IPS-NIHi7 (cell line): ENCODE results near the gene LINC00237.
A peak's percentile ranks its signal among the peaks of the same experiment; 100 is the strongest.

ENCODE experiments used
- DNase-seq: peaks from one replicate; pipeline ENCODE4 v3.0.0; 2012; ENCODE audit warnings: mixed read lengths; ENCODE audit errors: extremely low spot score

The LINC00237 gene

GRCh38 chr20:21125072-21125848, 19.1 kb upstream of the LINC00237 start:
- no peak for DNase-seq

DNA sequence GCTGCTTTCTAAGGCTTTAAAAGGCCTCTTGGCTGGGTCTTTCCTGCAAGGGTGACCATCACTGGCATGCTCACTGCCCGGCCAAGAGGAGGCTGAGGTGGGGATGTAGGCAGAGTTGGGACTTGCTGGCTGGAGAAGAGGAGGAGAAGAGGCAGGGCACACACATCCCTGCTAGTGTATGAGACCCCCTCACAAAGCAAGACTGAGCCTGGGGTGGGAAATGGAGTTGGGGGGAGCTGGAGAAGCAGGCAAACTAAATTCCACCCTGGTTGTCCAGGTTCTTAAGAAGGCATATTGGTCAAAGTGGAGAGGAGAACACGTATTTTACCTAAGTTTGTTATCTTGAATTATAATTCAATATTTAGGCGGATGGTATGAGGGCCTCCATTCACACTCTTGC, 18.0 kb upstream of the LINC00237 start:
- no peak for DNase-seq

- DNase-seq, result no peak
Observed at GRCh38 chr20:21118782-21119181, 12.6 kb upstream of the LINC00237 start.

- no peak for DNase-seq
Observed at GRCh38 chr20:21118138-21118537, 12.0 kb upstream of the LINC00237 start.

- no peak for DNase-seq
Observed at GRCh38 chr20:21117521-21117920, 11.4 kb upstream of the LINC00237 start.

DNA sequence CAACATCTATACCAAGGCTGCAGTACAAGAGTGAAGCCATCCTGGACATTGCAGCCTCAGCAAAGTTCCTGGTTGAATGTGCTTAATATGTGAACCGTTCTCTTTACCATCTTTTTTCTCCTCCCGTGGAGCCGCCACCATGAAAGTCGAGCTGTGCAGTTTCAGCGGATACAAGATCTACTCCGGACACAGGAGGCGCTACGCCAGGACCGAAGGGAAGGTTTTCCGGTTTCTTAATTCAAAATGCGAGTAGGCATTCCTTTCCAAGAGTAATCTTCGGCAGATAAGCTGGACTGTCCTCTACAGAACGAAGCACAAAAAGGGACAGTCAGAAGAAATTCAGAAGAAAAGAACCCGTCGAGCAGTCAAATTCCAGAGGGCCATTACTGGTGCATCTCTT, 8.4 kb upstream of the LINC00237 start:
- no peak for DNase-seq

DNA sequence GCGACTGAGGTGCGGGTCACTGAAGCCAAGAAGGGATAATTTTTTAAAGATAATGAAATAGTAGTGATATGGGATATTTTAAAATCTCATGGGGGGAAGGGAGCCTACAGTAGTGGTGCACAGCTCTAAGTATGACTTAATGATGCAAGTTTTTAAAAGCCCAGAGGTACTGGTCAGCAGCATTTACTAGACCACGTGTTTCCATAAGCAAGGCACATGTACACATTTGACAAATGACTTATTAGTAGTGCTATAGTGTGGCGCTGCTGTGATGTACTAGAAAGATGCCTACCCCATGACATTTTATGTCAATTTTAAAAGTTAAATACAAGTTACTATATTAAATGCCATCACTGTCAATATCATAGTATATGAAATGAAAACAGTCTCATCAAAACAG, 7.5 kb upstream of the LINC00237 start:
- DNase-seq, result no peak

- no peak for DNase-seq
Observed at GRCh38 chr20:21111416-21111815, 5.3 kb upstream of the LINC00237 start.

- no peak for DNase-seq
Observed at GRCh38 chr20:21110811-21111210, 4.7 kb upstream of the LINC00237 start.

DNA sequence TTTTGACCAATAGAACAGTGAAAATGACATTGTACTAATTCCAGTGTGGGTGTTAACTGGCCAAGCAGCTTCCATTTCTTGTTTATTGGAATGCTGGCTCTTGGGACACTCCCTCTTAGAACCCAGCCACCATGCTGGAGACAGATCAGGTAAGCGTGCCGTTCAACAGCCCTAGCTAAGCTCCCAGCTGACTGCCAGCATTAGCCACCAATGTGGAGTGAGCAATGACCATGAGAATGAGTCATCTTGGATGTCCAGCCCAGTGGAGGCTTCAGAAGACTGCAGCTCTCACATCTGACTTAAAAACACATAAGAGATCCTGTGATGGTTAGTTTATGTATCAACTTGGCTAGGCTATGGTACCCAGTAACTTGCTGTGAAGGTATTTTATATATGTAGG, 3.0 kb upstream of the LINC00237 start:
- DNase-seq, result no peak

DNA sequence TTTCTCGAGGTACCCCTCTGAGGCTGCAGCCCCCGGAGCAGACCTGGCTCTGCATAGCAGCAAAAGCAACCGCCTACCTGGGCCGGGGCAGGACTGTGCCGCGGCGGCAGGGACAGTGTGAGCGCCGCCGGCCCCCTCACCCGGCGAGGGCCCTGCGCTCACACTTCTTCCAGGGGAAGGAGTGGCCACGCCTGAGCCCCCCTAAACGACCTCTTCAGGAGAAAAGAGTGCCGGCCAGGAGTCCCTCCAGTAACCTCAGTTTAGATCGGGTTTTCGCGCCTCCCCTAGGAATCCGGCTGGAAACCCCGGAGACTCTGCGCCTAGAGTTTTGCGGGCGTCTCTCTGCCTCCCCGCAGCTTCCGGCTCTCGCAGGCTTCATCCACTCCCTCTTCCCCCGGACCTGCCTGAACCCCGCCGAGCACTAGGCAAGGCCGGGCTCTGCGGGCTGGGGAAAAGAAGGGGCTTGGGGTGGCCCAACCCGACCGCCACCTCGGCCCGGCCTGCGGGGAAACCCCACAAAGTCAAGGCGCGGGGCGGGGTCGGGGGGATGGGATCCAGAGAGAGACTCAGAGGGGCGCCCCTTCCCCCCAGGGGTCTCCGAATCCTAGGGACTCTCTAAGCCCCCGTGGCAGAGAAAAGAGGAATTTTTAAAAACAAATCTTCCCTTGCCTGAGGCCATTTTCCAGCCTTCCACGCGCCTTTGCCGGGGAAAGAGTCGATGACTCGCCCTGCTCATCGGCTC, 558 bp downstream of the LINC00237 start:
- no peak for DNase-seq

DNA sequence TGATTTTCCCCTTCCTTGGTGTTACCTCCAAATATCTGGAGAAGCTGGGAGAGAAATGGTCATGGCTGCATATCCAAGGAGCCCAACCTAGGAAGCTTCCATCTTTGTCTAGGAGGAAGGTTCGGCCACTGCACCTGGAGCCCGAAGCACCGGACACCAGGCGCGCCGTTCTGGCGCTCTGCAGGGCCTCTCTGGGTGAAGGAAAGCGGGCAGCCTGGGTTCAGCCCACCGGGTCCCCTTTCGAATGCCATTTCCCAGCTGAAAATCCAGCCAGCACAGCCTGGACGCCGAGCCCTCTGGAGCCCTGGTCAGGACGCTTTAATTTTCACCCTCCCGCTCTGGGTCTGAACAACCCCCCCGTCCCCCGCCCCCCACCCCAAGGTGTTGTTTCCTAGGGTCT, 1.2 kb downstream of the LINC00237 start:
- no peak for DNase-seq

- DNase-seq, result no peak
Observed at GRCh38 chr20:21104466-21104761, 1.7 kb downstream of the LINC00237 start.

- DNase-seq, result no peak
Observed at GRCh38 chr20:21103582-21104465, 2.3 kb downstream of the LINC00237 start.

GRCh38 chr20:21102603-21103311, 3.4 kb downstream of the LINC00237 start:
- DNase-seq, result peak; percentile 58

- peak; percentile 50 for DNase-seq
Observed at GRCh38 chr20:21101932-21102575, 4.1 kb downstream of the LINC00237 start.

DNA sequence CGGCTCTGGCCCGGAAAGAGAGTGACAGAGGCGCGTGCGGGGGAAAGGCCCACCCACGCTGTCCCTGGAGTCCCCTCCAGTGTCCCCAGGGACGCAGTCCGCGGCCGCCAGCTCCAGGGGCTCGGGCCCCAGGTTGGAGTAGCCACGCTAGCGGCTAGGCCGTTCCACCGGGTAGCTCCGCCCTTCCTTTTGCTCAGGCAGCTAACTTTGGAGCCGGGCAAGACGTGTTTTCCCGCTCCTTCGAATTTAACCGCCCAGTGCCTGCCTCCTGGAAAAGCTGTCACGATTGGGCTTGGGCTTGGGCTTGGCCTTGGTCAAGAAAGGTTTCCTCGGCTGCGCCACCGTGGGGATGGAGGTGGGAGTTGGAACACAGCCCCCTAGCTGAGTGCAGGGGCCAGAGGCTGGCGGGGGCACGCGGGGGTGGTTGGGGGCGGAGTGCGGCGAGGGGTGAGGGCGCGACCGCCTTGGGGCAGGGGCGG, 4.7 kb downstream of the LINC00237 start:
- peak; percentile 53 for DNase-seq

DNA sequence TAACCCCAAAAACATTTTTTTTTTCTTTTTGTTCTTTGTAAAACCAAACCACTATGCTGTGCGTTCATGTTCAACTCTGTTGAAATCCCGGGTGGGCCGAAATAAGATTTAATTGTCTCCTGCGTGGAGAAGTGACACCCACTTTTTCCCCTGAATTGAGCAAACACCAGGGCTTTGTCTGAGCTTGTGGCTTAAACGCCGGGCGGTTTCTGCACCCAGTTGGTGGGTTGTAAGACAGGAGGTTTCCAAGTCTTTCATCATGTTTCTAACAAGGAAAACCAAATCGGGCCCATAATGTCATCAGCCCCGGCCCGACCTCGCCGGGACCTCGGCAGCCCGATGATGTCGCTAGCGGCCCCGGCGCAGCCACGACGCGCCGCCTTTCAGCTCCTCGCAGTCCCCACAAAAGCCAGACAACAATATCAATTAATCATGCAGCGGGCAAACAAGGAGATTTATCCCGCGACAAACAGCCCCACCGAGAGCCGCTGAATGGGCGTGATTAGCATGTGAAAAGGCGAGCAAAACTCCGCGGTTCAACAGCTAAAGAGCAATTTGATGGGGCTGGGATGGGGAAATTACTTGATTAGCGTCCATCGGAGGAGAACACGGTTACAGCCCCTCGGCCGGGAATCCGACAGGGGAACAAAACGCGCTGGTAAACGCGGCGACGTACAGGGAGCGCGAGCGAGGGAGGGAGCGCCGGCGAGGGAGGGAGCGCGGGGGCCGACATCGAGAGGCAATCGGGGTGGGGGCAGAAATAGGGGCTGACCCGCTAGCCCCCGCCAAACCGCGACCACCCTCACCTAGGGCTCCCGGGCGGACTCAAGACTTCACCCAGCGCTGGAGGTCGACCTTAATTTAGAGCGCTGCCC, 5.3 kb downstream of the LINC00237 start:
- peak; percentile 42 for DNase-seq

DNA sequence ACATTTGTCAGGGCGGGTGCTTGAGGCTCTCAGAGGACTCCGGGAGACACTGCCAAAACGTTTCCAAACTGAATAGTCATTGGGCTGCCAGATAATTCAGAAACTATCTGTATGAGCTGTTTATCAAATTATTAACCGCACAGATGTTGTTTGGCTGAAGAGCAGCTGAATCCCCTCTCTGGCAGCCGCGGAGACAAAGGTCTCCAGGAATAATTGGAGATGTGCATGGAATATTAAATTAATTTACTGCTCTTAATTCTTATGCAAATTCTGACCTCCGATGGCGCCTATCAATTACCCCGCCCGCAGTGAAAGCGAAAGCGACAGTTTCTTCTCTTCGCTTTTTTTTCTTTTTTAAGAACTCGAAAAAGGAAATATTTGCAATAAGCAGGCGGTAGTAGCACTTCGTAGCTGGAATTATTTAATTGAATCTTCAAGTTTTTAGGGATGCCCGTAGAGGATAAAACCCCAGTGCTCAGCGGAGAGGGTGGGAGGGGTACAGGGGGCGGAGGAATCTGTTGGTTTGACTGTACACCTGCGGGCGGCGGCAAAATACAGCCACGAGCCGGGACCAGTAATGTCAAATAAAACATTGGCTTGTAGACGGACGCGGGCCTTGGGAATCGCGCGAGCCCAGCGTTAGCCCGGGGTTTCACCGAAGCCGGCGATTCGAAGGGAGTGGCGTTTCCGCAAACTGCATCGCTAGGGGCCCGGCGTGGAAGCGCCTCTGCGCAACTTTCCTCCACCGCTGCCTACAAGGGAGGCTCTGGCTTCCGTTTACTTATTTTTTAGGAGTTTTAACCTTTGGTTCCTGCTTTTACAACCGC, 6.2 kb downstream of the LINC00237 start:
- DNase-seq, result no peak
